ENCODE data around the gene IGIP. TPM values are rescaled to one million over a fixed set of nuclear protein-coding genes. Genes with fewer than 3 reads are reported as not detected.

The IGIP gene
- total RNA-seq, 1 donor from 2014 or later: 2.4 TPM

DNA sequence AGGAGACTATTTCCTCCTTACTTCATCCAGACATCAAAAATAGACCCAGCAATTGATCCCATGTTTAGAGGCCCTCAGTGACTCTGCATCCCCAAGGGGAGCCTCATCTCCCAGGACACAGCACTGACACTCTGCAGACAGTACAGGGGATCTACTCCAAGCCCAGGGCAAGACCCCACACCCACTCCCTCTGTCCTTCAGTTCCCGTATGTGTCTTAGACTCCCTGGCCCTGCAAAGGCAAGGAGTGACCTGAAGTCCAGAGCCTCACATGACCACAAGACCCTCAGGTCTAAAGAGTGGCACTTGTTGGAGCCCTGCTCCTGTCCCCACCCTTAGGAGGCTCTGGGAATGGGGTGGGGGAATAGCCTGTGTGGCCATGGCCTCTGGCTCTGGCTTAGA is 21.7 kb downstream of the IGIP start:
- Histone ChIP-seq H3K4me2 (ENCODE audit: low read length) (no peak overlapping the region), H3K79me2 (ENCODE audit: insufficient read depth, low read length) (peaks cover 2% of the 10 kb centered on the region), H2AFZ (ENCODE audit: low read depth, low read length) (no peak overlapping the region), H3K9me3 (ENCODE audit: insufficient read depth, low read depth, low read length) (no peaks in the 10 kb centered on the region), H3K36me3 (ENCODE audit: insufficient read depth, low read length) (no peaks in the 10 kb centered on the region), H4K20me1 (ENCODE audit: insufficient read depth, low read length) (peaks cover 80% of the 10 kb centered on the region), H3K9ac (ENCODE audit: low read length) (no peak overlapping the region), H3K27me3 (ENCODE audit: insufficient read depth, low read length) (peaks cover 10% of the 10 kb centered on the region), H3K27ac (ENCODE audit: low read depth, low read length) (no peak overlapping the region), H3K4me1 (ENCODE audit: insufficient read depth, low read length) (no peaks in the 10 kb centered on the region), H3K4me3 (ENCODE audit: insufficient read depth, low read depth, low read length) (no peak overlapping the region)
- Mint-ChIP-seq H3K9me3 (ENCODE audit: unreplicated experiment) (no peaks in the 10 kb centered on the region), H3K27ac (ENCODE audit: unreplicated experiment) (no peak overlapping the region), H3K27me3 (ENCODE audit: low read depth, unreplicated experiment) (peaks cover 54% of the 10 kb centered on the region), H3K4me3 (ENCODE audit: unreplicated experiment) (no peak overlapping the region), H3K36me3 (ENCODE audit: low read depth, unreplicated experiment) (no peaks in the 10 kb centered on the region), H3K4me1 (ENCODE audit: low read depth, unreplicated experiment) (no peaks in the 10 kb centered on the region)
- FAIRE-seq (no peak), DNase-seq (ENCODE audit: low read depth) (no peak)
- TF ChIP-seq, protein P1, sequence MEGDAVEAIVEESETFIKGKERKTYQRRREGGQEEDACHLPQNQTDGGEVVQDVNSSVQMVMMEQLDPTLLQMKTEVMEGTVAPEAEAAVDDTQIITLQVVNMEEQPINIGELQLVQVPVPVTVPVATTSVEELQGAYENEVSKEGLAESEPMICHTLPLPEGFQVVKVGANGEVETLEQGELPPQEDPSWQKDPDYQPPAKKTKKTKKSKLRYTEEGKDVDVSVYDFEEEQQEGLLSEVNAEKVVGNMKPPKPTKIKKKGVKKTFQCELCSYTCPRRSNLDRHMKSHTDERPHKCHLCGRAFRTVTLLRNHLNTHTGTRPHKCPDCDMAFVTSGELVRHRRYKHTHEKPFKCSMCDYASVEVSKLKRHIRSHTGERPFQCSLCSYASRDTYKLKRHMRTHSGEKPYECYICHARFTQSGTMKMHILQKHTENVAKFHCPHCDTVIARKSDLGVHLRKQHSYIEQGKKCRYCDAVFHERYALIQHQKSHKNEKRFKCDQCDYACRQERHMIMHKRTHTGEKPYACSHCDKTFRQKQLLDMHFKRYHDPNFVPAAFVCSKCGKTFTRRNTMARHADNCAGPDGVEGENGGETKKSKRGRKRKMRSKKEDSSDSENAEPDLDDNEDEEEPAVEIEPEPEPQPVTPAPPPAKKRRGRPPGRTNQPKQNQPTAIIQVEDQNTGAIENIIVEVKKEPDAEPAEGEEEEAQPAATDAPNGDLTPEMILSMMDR (IDR thresholded peaks at IDR 0.05; ENCODE audit: insufficient read depth, low read depth, low read length): no peak
- no peak for TF ChIP-seq EZH2 (IDR thresholded peaks at IDR 0.05; ENCODE audit: insufficient read depth, low read length)

GRCh38 chr5:140148508-140148907 is 22.8 kb downstream of the IGIP start:
- H3K9ac ChIP-seq (ENCODE audit: low read length): no peak overlapping the region
- H3K9me3 Mint-ChIP-seq (ENCODE audit: unreplicated experiment): no peaks in the 10 kb centered on the region
- no peaks in the 10 kb centered on the region for H3K9me3 ChIP-seq (ENCODE audit: insufficient read depth, low read depth, low read length)
- TF ChIP-seq, protein P1 (IDR thresholded peaks at IDR 0.05; ENCODE audit: insufficient read depth, low read depth, low read length): no peak
- TF ChIP-seq EZH2 (IDR thresholded peaks at IDR 0.05; ENCODE audit: insufficient read depth, low read length): no peak
- H3K79me2 ChIP-seq (ENCODE audit: insufficient read depth, low read length): peaks cover 2% of the 10 kb centered on the region
- H2AFZ ChIP-seq (ENCODE audit: low read depth, low read length): no peak overlapping the region
- no peak overlapping the region for H3K4me2 ChIP-seq (ENCODE audit: low read length)
- peaks cover 13% of the 10 kb centered on the region for H3K27me3 ChIP-seq (ENCODE audit: insufficient read depth, low read length)
- H3K27ac Mint-ChIP-seq (ENCODE audit: unreplicated experiment): peak overlapping the region; percentile 34
- no peak overlapping the region for H3K4me3 Mint-ChIP-seq (ENCODE audit: unreplicated experiment)
- no peaks in the 10 kb centered on the region for H3K4me1 Mint-ChIP-seq (ENCODE audit: low read depth, unreplicated experiment)
- no peak for DNase-seq (ENCODE audit: low read depth)
- no peak for FAIRE-seq
- peaks cover 70% of the 10 kb centered on the region for H4K20me1 ChIP-seq (ENCODE audit: insufficient read depth, low read length)
- H3K27me3 Mint-ChIP-seq (ENCODE audit: low read depth, unreplicated experiment): peaks cover 52% of the 10 kb centered on the region
- H3K36me3 Mint-ChIP-seq (ENCODE audit: low read depth, unreplicated experiment): no peaks in the 10 kb centered on the region
- no peaks in the 10 kb centered on the region for H3K36me3 ChIP-seq (ENCODE audit: insufficient read depth, low read length)
- H3K27ac ChIP-seq (ENCODE audit: low read depth, low read length): no peak overlapping the region
- H3K4me3 ChIP-seq (ENCODE audit: insufficient read depth, low read depth, low read length): no peak overlapping the region
- H3K4me1 ChIP-seq (ENCODE audit: insufficient read depth, low read length): no peaks in the 10 kb centered on the region

- Histone ChIP-seq H3K4me3 (ENCODE audit: insufficient read depth, low read depth, low read length) (no peak overlapping the region), H2AFZ (ENCODE audit: low read depth, low read length) (no peak overlapping the region), H3K9ac (ENCODE audit: low read length) (no peak overlapping the region), H3K9me3 (ENCODE audit: insufficient read depth, low read depth, low read length) (no peaks in the 10 kb centered on the region), H3K79me2 (ENCODE audit: insufficient read depth, low read length) (peaks cover under 1% of the 10 kb centered on the region), H3K4me1 (ENCODE audit: insufficient read depth, low read length) (no peaks in the 10 kb centered on the region), H3K27me3 (ENCODE audit: insufficient read depth, low read length) (peaks cover 14% of the 10 kb centered on the region), H3K27ac (ENCODE audit: low read depth, low read length) (no peak overlapping the region), H3K4me2 (ENCODE audit: low read length) (no peak overlapping the region), H4K20me1 (ENCODE audit: insufficient read depth, low read length) (peaks cover 56% of the 10 kb centered on the region), H3K36me3 (ENCODE audit: insufficient read depth, low read length) (no peaks in the 10 kb centered on the region)
- no peak for TF ChIP-seq EZH2 (IDR thresholded peaks at IDR 0.05; ENCODE audit: insufficient read depth, low read length)
- TF ChIP-seq, protein P1 (IDR thresholded peaks at IDR 0.05; ENCODE audit: insufficient read depth, low read depth, low read length): no peak
- no peak for DNase-seq (ENCODE audit: low read depth)
- Mint-ChIP-seq H3K27ac (ENCODE audit: unreplicated experiment) (no peak overlapping the region), H3K4me3 (ENCODE audit: unreplicated experiment) (no peak overlapping the region), H3K36me3 (ENCODE audit: low read depth, unreplicated experiment) (no peaks in the 10 kb centered on the region), H3K27me3 (ENCODE audit: low read depth, unreplicated experiment) (peaks cover 50% of the 10 kb centered on the region), H3K9me3 (ENCODE audit: unreplicated experiment) (no peaks in the 10 kb centered on the region), H3K4me1 (ENCODE audit: low read depth, unreplicated experiment) (no peaks in the 10 kb centered on the region)
- no peak for FAIRE-seq
Observed at GRCh38 chr5:140150201-140150600, 24.5 kb downstream of the IGIP start.

All from astrocyte (in vitro differentiated cells and primary cell).